ENCODE results near the gene S100A1.
"Not testable (repeated sequence)": the region's sequence is repeated elsewhere in the genome, so short reads cannot be mapped to it uniquely, and the experiment has no call there.

Gene S100A1

GRCh38 chr1:153627715-153628626 is at the start of gene S100A1:
Gene S100A1, plus strand, starts transcription at chr1:153628434. Its CDS starts 2,088 bp downstream, at chr1:153630522.
- POLR2A ChIA-PET = interaction anchor here (0.6 to 2.6 kb wide), 40 partner anchors 8 to 363 kb away, joined by 3 to 72 read pairs (median 6); partner anchors contain the start of genes CREB3L4, INTS3, RPS27 and S100A14
- no peak for DNase-seq (ENCODE audit: extremely low spot score)

GRCh38 chr1:153578490-153578889 is 49.7 kb upstream of the S100A1 start:
- DNase-seq (ENCODE audit: extremely low spot score) = no peak
- TF ChIP-seq PKNOX1 (IDR thresholded peaks at IDR 0.05) (no peak), FOXM1 (IDR thresholded peaks at IDR 0.05; ENCODE audit: borderline replicate concordance) (no peak), FOXA1 (IDR thresholded peaks at IDR 0.05) (no peak)
- CTCF ChIA-PET = interaction anchor here (1.8 to 2.7 kb wide), 2 partner anchors 10 to 46 kb away, joined by 8 to 11 read pairs; no protein-coding TSS in a partner anchor
- POLR2A ChIA-PET = interaction anchor here (0.9 to 3.9 kb wide), 3 partner anchors 34 to 56 kb away, joined by 3 to 20 read pairs (median 15); partner anchors contain the start of genes CHTOP and S100A13

More at GRCh38 chr1:153627715-153628626, at the start of gene S100A1:
- CTCF ChIA-PET = interaction anchor here (0.8 to 2.7 kb wide), 29 partner anchors 10 to 273 kb away, joined by 3 to 27 read pairs (median 5); partner anchors contain the start of genes S100A14 and S100A16
- TF ChIP-seq FOXA1 (IDR thresholded peaks at IDR 0.05) (no peak), PKNOX1 (IDR thresholded peaks at IDR 0.05) (no peak), HDGF (IDR thresholded peaks at IDR 0.05; ENCODE audit: borderline replicate concordance) (no peak)

GRCh38 chr1:153578936-153579335 is 49.3 kb upstream of the S100A1 start:
- POLR2A ChIA-PET = interaction anchor here (3.9 kb wide), 1 partner anchor 55 kb away, joined by 20 read pairs; the partner anchor contains the start of gene CHTOP
- no peak for DNase-seq (ENCODE audit: extremely low spot score)
- no peak for TF ChIP-seq BHLHE40 (IDR thresholded peaks at IDR 0.05; ENCODE audit: borderline replicate concordance)
- TF ChIP-seq TARDBP (IDR thresholded peaks at IDR 0.05) = no peak
- no peak for TF ChIP-seq ELF4 (IDR thresholded peaks at IDR 0.05)
- no peak for TF ChIP-seq CTBP1 (IDR thresholded peaks at IDR 0.05; ENCODE audit: borderline replicate concordance)
- no peak for TF ChIP-seq SP1 (IDR thresholded peaks at IDR 0.05)
- no peak for TF ChIP-seq FOXA1 (IDR thresholded peaks at IDR 0.05)
- TF ChIP-seq LEF1 (IDR thresholded peaks at IDR 0.05; ENCODE audit: borderline replicate concordance) = no peak
- CTCF ChIA-PET = interaction anchor here (2.7 kb wide), 1 partner anchor 46 kb away, joined by 11 read pairs; no protein-coding TSS in a partner anchor

GRCh38 chr1:153582836-153583235 is 45.4 kb upstream of the S100A1 start:
- CTCF ChIA-PET = not testable (repeated sequence)

GRCh38 chr1:153583514-153583913 is 44.7 kb upstream of the S100A1 start:
- CTCF ChIA-PET = not testable (repeated sequence)

More at GRCh38 chr1:153582836-153583235, 45.4 kb upstream of the S100A1 start:
- DNase-seq (ENCODE audit: extremely low spot score); POLR2A ChIA-PET: not testable (repeated sequence)

GRCh38 chr1:153583976-153584375 is 44.3 kb upstream of the S100A1 start:
- ChIA-PET CTCF (interaction anchor here (0.8 to 1.5 kb wide), 3 partner anchors 44 to 51 kb away, joined by 4 to 6 read pairs (median 4); partner anchors contain the start of gene CHTOP), POLR2A (interaction anchor here (1.0 to 4.1 kb wide), 2 partner anchors 43 to 50 kb away, joined by 4 to 17 read pairs; partner anchors contain the start of genes CHTOP, S100A1 and S100A13)

More at GRCh38 chr1:153583514-153583913, 44.7 kb upstream of the S100A1 start:
- not testable (repeated sequence) for DNase-seq (ENCODE audit: extremely low spot score)
- POLR2A ChIA-PET = interaction anchor here (4.1 kb wide), 1 partner anchor 44 kb away, joined by 17 read pairs; the partner anchor contains the start of genes S100A1 and S100A13

GRCh38 chr1:153585006-153585405 is 43.2 kb upstream of the S100A1 start:
- ChIA-PET CTCF (interaction anchor here (0.7 to 2.2 kb wide), 5 partner anchors 15 to 52 kb away, joined by 4 to 9 read pairs (median 6); partner anchors contain the start of genes CHTOP, S100A1 and S100A13), POLR2A (interaction anchor here (1.0 to 4.1 kb wide), 3 partner anchors 42 to 50 kb away, joined by 4 to 17 read pairs (median 5); partner anchors contain the start of genes CHTOP, S100A1 and S100A13)
- TF ChIP-seq BHLHE40 (IDR thresholded peaks at IDR 0.05; ENCODE audit: borderline replicate concordance) = no peak
- TF ChIP-seq SP1 (IDR thresholded peaks at IDR 0.05) = no peak
- no peak for TF ChIP-seq NFRKB (IDR thresholded peaks at IDR 0.05)
- TF ChIP-seq PKNOX1 (IDR thresholded peaks at IDR 0.05) = no peak
- no peak for TF ChIP-seq HDGF (IDR thresholded peaks at IDR 0.05; ENCODE audit: borderline replicate concordance)
- TF ChIP-seq ARNT (IDR thresholded peaks at IDR 0.05) = no peak
- no peak for TF ChIP-seq FOXA1 (IDR thresholded peaks at IDR 0.05)
- TF ChIP-seq TARDBP (IDR thresholded peaks at IDR 0.05) = no peak
- no peak for TF ChIP-seq LEF1 (IDR thresholded peaks at IDR 0.05; ENCODE audit: borderline replicate concordance)
- no peak for TF ChIP-seq FOXM1 (IDR thresholded peaks at IDR 0.05; ENCODE audit: borderline replicate concordance)
- TF ChIP-seq L3MBTL2 (conservative IDR thresholded peaks at IDR 0.05) = no peak
- TF ChIP-seq ELF4 (IDR thresholded peaks at IDR 0.05) = no peak
- no peak for TF ChIP-seq CTBP1 (IDR thresholded peaks at IDR 0.05; ENCODE audit: borderline replicate concordance)
- DNase-seq (ENCODE audit: extremely low spot score) = no peak

More at GRCh38 chr1:153583976-153584375, 44.3 kb upstream of the S100A1 start:
- no peak for TF ChIP-seq FOXA1 (IDR thresholded peaks at IDR 0.05)
- no peak for TF ChIP-seq SP1 (IDR thresholded peaks at IDR 0.05)
- no peak for TF ChIP-seq FOXK2 (IDR thresholded peaks at IDR 0.05)
- TF ChIP-seq L3MBTL2 (conservative IDR thresholded peaks at IDR 0.05) = no peak
- TF ChIP-seq ELF4 (IDR thresholded peaks at IDR 0.05) = no peak
- no peak for TF ChIP-seq CTBP1 (IDR thresholded peaks at IDR 0.05; ENCODE audit: borderline replicate concordance)
- TF ChIP-seq ZNF384 (IDR thresholded peaks at IDR 0.05) = no peak
- TF ChIP-seq HDGF (IDR thresholded peaks at IDR 0.05; ENCODE audit: borderline replicate concordance) = no peak
- TF ChIP-seq BHLHE40 (IDR thresholded peaks at IDR 0.05; ENCODE audit: borderline replicate concordance) = no peak
- TF ChIP-seq SUZ12 (IDR thresholded peaks at IDR 0.05) = no peak
- no peak for TF ChIP-seq ARNT (IDR thresholded peaks at IDR 0.05)
- no peak for TF ChIP-seq NFRKB (IDR thresholded peaks at IDR 0.05)
- no peak for DNase-seq (ENCODE audit: extremely low spot score)

Data from HEK293T (cell line).